Stimulated activated CD8-positive, alpha-beta memory T cell treated with anti-CD3 and anti-CD28 coated beads, Interleukin-7, amount 100 ng/mL, for 1 hour (primary cell): ENCODE results near the gene OBSCN.
"Not testable (repeated sequence)": the region's sequence is repeated elsewhere in the genome, so short reads cannot be mapped to it uniquely, and the experiment has no call there.

Source experiments
- DNase-seq, 2 donors: peaks; one replicate each; pipeline ENCODE4 v3.0.0-alpha.2; 2020; ENCODE audit warnings: low read depth in 2 of 2

Gene OBSCN

DNA sequence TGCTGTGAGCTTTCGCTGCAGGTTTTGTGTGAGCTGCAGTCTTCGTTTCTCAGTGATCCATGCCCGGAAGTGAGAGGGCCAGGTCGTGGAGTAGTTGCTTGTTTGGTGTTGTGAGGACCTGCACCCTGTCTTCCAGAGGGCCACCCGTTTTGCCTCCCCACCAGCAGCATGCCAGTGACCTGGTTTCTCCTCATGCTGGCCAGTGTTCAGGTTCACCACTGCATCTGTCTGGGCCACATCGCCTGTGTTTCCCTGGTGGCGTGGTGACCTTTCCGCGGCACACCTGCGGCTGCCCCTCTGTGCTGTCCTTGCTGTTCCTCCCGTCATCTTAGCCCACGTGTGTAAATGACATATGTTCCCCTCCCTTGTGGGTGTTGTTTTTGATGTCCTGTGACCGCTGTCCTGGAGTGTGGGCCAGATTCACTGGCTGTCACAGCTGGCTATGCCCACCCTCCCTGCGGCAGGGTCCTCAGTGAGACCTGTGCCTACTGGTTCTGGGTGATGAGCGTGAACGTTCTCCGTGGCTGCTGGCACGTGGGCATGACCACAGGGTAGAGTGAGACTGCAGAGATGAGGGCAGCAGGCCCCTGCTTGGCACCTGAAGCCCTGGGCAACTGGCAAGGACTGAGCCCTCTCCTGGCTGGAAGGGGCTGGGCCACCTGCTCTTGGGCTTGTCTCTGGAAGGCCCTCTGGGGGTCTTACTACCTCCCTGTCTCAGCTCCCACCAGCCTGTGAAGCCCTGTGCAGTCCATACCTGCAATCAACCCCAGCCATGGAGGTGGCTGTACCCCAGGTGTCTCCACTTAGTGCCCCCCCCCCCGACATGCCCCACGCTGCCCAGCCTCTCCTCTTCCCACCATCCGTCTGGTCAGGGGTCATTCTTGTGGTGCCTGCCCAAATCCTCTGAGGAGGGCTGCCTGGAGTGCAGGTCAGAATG is 35.0 kb upstream of the OBSCN start:
- DNase-seq: no peak

GRCh38 chr1:228173528-228174481 is 34.0 kb upstream of the OBSCN start:
- not testable (repeated sequence) for DNase-seq

DNA sequence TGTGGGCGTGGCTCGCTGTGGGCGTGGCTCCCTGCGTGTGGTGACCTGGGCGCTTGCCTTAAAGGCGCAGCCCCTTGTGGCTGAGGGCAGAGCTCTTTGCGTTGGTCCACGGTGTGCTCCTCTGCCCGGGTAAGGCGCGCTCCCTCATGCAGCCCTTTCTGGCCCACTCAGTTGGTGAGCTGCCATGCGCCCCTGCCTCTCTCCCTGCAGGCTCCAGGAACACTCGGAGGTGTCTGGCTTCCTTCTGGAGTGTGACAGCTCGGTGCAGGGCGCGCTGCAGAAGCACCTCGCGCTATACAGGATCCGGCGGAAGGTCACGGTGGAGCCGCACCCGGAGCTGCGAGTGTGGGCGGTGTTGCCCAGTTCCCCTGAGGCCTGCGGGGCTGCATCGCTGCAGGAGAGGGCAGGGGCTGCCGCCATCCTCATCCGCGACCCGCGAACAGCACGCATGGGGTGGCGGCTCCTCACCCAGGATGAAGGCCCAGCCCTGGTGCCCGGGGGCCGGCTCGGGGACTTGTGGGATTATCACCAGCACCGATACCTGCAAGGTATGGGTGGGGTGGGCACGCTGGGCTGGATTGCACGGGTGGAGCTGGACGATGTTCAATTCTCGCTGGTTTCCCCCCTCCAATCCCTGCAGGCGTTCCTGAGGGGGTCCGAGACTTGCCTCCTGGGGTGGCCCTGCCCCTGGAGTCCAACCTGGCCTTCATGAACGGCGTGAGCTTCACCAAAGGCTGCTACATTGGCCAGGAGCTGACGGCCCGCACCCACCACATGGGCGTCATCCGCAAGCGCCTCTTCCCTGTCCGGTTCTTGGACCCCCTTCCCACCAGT is 33.1 kb upstream of the OBSCN start:
- no peak for DNase-seq

DNA sequence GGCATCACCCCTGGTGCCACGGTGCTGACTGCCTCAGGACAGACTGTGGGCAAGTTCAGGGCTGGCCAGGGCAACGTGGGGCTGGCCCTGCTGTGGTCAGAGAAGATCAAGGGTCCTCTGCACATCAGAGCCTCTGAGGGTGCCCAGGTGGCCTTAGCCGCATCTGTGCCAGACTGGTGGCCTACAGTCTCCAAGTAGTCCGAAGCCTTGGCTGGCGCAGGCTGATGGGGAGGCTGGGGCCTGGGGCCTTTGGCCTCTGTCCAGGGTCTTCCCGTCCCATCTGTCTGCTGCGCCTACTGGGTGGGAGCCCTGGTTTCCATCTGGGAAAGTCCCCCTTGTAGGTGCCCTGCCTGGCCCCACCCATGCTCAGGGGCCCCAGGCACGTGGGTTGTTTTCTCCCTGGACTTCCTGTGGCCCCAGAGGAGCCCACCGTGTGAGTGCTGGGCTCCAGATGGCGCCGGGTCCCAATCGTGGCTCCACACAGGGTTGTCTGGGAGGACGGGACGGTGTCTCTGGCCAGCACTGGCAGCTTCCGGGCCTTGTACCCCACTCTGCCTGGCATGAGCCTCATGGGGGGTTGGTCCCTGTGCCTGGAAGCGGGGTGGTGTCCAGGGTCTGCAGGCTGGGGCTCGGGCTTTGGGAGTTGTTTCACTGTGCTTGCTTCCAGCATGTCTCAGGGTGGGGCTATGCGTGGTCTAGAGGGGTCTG is 32.4 kb upstream of the OBSCN start:
- no peak for DNase-seq

DNA sequence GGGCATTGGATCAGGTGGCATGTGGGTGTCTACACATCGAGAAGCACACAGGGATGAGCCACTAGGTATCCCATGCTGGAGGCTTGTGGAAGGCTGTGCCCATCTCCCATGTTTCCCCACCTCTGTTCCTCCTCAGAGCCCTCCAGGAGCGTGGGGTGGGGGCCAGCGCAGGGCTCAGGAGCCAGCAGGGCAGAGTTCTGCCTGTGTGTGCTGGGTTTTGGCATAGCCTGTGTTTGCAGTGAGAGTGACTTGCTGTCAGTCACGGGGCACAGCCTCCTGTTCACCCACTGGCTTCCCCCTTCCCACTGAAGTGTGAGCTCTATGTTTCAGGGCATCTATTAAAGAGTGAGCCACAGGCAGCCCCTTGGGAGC is 31.8 kb upstream of the OBSCN start:
- no peak for DNase-seq

- no peak for DNase-seq
These were observed 31.2 kb upstream of the OBSCN start for GRCh38 chr1:228176461-228177182.

- no peak for DNase-seq
These were observed 30.7 kb upstream of the OBSCN start for GRCh38 chr1:228177183-228177475.

DNA sequence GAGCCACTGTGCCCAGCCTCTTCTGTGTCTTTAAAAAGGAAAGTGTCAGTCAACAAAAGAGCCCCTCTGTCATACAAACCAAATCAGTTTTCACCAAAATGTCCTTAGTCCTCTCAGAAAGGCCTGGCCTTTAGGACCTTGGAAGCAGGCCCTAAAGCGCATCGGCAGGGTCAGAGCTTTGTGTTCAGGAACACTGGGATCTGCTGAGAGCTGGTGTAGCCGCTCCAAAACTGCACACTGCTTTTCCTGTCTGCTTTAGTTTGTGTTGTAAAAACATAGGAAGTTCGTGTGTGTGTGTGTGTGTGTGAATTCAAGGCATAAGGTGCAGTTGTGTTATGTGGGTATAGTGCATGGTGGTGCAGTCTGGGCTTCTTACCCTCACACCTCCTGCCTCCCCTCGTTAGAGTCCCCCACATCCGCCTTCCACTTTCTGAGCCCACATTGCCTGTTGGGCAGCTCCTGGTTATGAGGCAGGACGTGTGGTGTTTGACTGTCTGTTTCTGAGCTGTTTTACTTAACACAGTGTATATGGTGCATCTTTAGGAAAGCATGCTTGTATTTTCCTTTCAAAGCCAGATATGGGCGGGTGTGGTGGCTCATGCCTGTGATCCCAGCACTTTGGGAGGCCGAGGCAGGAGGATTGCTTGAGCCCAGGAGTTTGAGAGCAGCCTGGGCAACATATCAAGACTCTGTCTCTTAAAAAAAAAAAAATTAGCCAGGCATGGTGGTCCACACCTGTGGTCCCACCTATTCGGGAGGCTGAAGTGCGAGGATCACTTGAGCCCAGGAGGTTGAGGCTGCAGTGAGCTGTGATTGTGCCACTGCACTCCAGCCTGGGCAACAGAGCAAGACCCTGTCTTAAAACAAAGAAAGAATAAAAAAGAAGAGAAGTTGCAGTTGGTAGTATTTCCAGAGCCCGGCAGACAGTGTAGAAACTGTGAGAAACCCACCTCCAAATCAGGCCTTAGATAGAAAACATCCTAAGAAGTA is 29.8 kb upstream of the OBSCN start:
- DNase-seq: no peak

GRCh38 chr1:228178737-228179684 is 28.8 kb upstream of the OBSCN start:
- no peak for DNase-seq

DNA sequence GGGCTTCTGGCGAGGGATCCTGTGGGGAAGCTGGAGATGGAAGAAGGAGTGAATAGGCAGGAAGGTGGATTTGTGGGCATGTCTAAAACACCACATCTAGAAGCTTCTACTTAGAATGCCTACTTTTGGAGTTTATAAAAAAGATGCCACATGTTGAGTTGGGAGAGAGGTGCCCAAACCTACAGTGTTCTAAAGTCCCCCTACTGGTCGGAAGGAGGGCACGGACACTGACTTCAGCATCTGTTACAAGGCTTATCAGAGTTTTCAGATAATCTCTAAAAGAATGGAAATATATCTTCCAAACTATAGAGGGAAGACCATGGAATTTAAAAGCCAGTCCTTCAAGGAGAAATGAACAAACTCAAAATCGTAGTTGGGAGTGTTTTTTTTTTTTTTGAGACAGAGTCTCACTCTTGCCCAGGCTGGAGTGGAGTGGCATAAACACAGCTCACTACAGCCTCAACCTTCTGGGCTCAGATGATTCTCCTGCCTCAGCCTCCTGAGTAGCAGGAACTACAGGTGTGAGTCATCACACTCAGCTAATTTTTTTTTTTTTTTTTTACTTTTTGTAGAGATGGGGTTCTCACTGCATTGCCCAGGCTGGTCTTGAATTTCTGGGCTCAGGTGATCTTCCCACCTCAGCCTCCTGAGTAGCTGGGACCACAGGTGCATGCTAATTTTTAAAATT is 27.4 kb upstream of the OBSCN start:
- no peak for DNase-seq

DNA sequence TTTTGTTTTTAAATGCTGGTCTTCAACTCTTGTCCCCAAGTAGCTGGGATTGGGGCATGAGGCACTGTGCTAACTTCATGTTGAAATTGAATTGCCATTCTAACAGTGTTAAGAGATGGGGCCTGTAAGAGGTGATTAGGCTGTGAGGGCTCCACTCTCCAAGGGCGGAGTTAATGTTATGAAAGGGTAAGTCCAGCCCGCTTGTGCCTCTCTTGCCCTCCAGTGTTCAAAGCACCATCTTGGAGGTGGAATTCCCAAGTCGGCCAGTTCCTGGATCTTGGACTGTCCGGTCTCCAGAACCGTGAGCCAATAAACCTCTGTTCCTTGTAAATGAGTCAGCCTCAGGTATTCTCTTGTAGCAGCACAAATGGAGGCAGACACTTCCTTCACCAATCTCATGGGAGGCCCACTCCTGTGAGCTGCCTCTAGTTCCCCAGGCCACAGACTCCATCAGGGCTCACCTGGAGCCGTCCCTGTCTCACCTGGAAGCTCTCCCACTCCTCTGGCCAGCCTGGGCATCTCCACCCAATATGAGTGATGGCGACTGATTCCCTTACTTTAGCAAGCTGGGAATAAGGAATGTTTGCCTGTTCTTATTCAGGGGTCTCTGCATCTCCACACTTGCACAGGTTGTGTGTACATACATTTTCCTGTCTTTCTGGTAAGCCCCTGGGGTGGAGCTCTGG is 26.7 kb upstream of the OBSCN start:
- DNase-seq: no peak

GRCh38 chr1:228181645-228182034 is 26.2 kb upstream of the OBSCN start:
- no peak for DNase-seq

DNA sequence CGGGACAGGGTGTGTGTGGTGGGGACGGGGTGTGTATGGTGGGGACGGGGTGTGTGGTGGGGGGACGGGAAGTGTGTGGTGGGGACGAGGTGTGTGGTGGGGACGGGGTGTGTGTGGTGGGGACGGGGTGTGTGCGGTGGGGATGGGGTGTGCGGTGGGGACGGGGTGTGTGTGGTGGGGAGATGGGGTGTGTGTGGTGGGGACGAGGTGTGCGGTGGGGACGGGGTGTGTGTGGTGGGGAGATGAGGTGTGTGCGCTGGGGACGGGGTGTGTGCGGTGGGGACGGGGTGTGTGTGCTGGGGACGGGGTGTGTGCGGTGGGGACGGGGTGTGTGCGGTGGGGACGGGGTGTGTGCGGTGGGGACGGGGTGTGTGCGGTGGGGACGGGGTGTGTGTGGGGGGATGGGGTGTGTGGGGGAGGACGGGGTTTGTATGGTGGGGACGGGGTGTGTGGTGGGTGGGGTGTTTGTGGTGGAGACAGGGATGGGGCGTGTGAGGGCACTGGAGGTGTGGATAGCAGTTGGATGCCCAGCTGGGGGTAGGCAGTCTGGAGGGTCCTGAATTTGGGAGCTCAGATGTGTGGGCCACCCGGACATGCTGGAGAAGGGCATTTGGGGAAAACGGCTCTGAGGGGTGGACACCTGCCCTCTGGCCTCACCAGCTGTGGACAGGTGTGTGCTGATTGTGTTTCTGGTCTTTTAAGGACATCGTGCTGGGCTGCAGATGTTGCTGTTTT is 25.4 kb upstream of the OBSCN start:
- DNase-seq: no peak

DNA sequence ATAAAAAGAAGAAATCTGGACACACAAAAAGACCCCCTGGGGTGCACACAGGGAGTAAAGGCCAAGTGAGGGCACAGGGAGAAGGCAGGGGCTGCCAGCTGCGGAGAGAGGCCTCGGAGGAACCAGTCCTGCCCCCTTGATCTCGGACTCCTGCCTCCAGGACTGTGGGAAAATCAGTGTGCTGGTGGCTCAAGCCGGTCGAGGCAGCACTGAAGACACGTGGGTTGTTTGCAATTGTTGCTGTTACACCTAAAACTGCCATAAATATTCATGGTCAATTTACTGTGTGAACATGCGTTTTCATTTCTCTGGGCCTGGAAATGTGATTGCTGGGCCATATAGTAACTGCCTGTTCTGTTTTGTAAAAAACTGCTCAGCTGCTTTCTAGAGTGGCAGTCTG is 23.7 kb upstream of the OBSCN start:
- DNase-seq: no peak

DNA sequence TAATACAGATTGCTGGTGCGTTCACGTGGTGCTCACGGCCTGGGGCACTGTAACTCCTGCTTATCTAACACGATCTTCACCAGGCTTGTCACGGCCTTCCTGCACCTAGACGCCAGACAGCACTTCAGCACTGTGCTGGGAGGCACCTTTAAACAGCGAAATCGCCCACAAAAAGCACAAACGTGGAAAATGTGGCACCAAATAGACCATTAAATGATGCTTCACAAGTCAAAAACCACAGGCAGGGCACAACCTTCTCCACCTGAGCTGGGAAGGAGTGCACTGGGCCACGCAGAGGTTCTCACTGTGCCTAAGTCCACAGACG is 22.2 kb upstream of the OBSCN start:
- peak in 1 of 2 donors; percentile 26 for DNase-seq

GRCh38 chr1:228188249-228188648 is 19.6 kb upstream of the OBSCN start:
- not testable (repeated sequence) for DNase-seq

- no peak for DNase-seq
These were observed 17.7 kb upstream of the OBSCN start for GRCh38 chr1:228190182-228190581.
